ENCODE data around the gene ATXN10.

- TF ChIP-seq EZH2phosphoT487 (IDR thresholded peaks at IDR 0.05; ENCODE audit: borderline replicate concordance): no peak
- TF ChIP-seq, protein P1, sequence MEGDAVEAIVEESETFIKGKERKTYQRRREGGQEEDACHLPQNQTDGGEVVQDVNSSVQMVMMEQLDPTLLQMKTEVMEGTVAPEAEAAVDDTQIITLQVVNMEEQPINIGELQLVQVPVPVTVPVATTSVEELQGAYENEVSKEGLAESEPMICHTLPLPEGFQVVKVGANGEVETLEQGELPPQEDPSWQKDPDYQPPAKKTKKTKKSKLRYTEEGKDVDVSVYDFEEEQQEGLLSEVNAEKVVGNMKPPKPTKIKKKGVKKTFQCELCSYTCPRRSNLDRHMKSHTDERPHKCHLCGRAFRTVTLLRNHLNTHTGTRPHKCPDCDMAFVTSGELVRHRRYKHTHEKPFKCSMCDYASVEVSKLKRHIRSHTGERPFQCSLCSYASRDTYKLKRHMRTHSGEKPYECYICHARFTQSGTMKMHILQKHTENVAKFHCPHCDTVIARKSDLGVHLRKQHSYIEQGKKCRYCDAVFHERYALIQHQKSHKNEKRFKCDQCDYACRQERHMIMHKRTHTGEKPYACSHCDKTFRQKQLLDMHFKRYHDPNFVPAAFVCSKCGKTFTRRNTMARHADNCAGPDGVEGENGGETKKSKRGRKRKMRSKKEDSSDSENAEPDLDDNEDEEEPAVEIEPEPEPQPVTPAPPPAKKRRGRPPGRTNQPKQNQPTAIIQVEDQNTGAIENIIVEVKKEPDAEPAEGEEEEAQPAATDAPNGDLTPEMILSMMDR (conservative IDR thresholded peaks at IDR 0.05; ENCODE audit: low read length): no peak
Measured at GRCh38 chr22:45878901-45879551, 207.4 kb downstream of the ATXN10 start.
